Nephron progenitor cell (in vitro differentiated cells): ENCODE data around the gene CIB1.

Experiments used
- DNase-seq: peaks from one replicate; pipeline ENCODE4 v3.0.0; 2021
- H3K27ac Mint-ChIP-seq: 2 replicates; pipeline ENCODE4 v1.8.0; 2021; ENCODE audit warnings: mild to moderate bottlenecking, moderate library complexity, mixed read lengths
- H3K27me3 Mint-ChIP-seq: 2 replicates; pipeline ENCODE4 v1.8.0; 2021; ENCODE audit warnings: mild to moderate bottlenecking, low read depth, mixed read lengths; ENCODE audit not compliant: poor library complexity
- H3K36me3 Mint-ChIP-seq: 2 replicates; pipeline ENCODE4 v1.8.0; 2021; ENCODE audit warnings: low read depth, mixed read lengths
- H3K4me1 Mint-ChIP-seq: 2 replicates; pipeline ENCODE4 v1.8.0; 2021; ENCODE audit warnings: mixed read lengths
- H3K4me3 Mint-ChIP-seq: 2 replicates; pipeline ENCODE4 v1.8.0; 2021; ENCODE audit warnings: mild to moderate bottlenecking, moderate library complexity, mixed read lengths
- H3K9me3 Mint-ChIP-seq: 2 replicates; pipeline ENCODE4 v1.8.0; 2021; ENCODE audit warnings: mild to moderate bottlenecking, moderate library complexity, mixed read lengths
- CTCF ChIP-seq: fragments of 200-600 bp; sonication (generic); IDR thresholded peaks from 2 replicates; pipeline ENCODE4 v1.5.0; 2021; ENCODE audit warnings: antibody characterized with exemption

Gene CIB1

GRCh38 chr15:90210593-90210992 is 23.1 kb downstream of the CIB1 start:
- no peak overlapping the region for H3K4me3 Mint-ChIP-seq
- peak overlapping the region; percentile 87 for H3K27ac Mint-ChIP-seq
- no peak for TF ChIP-seq CTCF
- no peaks in the 10 kb centered on the region for H3K9me3 Mint-ChIP-seq
- H3K27me3 Mint-ChIP-seq, result no peaks in the 10 kb centered on the region
- H3K36me3 Mint-ChIP-seq, result peaks cover 46% of the 10 kb centered on the region
- DNase-seq, result no peak
- H3K4me1 Mint-ChIP-seq, result peaks cover 47% of the 10 kb centered on the region

GRCh38 chr15:90209591-90209990 is 24.1 kb downstream of the CIB1 start:
- H3K27me3 Mint-ChIP-seq, result no peaks in the 10 kb centered on the region
- no peak overlapping the region for H3K27ac Mint-ChIP-seq
- no peak for TF ChIP-seq CTCF
- no peak overlapping the region for H3K4me3 Mint-ChIP-seq
- H3K4me1 Mint-ChIP-seq, result peaks cover 48% of the 10 kb centered on the region
- no peak for DNase-seq
- no peaks in the 10 kb centered on the region for H3K9me3 Mint-ChIP-seq
- peaks cover 42% of the 10 kb centered on the region for H3K36me3 Mint-ChIP-seq

DNA sequence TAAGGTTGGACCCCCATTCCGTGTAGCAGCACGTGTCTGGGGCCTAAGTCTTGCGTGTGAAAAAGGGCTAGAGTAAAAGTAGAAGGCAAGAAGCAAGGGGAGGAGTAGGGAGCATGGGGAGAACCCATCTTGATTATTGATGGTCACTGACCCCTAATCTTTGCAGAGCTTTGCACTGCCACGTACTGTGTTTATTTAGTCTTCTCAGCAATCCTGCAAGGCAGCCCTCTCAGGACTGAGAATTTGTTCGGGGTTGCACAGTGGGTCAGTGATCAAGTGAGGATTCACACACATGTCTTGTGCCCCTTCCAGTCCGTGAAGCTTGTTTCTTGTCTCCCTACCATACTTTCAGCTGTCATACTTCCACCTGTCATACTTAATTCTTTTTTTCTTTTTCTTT is 25.4 kb downstream of the CIB1 start:
- Mint-ChIP-seq H3K27me3 (peaks cover 3% of the 10 kb centered on the region), H3K36me3 (peaks cover 37% of the 10 kb centered on the region), H3K4me3 (no peak overlapping the region), H3K27ac (no peak overlapping the region), H3K9me3 (no peaks in the 10 kb centered on the region), H3K4me1 (peaks cover 52% of the 10 kb centered on the region)
- no peak for TF ChIP-seq CTCF
- DNase-seq, result no peak

GRCh38 chr15:90207252-90207651 is 26.5 kb downstream of the CIB1 start:
- Mint-ChIP-seq H3K36me3 (peaks cover 37% of the 10 kb centered on the region), H3K27me3 (peaks cover 3% of the 10 kb centered on the region), H3K9me3 (no peaks in the 10 kb centered on the region), H3K4me1 (peaks cover 62% of the 10 kb centered on the region), H3K27ac (no peak overlapping the region), H3K4me3 (no peak overlapping the region)
- DNase-seq, result no peak
- TF ChIP-seq CTCF, result no peak

- no peak for TF ChIP-seq CTCF
- no peak overlapping the region for H3K27ac Mint-ChIP-seq
- H3K27me3 Mint-ChIP-seq, result peaks cover 3% of the 10 kb centered on the region
- DNase-seq, result no peak
- peaks cover 37% of the 10 kb centered on the region for H3K36me3 Mint-ChIP-seq
- H3K9me3 Mint-ChIP-seq, result no peaks in the 10 kb centered on the region
- no peak overlapping the region for H3K4me3 Mint-ChIP-seq
- peaks cover 54% of the 10 kb centered on the region for H3K4me1 Mint-ChIP-seq
These were observed 27.9 kb downstream of the CIB1 start for GRCh38 chr15:90205886-90206285.

GRCh38 chr15:90205050-90205848 is 28.5 kb downstream of the CIB1 start:
- peaks cover 3% of the 10 kb centered on the region for H3K27me3 Mint-ChIP-seq
- DNase-seq, result no peak
- peaks cover 37% of the 10 kb centered on the region for H3K36me3 Mint-ChIP-seq
- peaks cover 53% of the 10 kb centered on the region for H3K4me1 Mint-ChIP-seq
- no peaks in the 10 kb centered on the region for H3K9me3 Mint-ChIP-seq
- no peak for TF ChIP-seq CTCF
- H3K27ac Mint-ChIP-seq, result no peak overlapping the region
- H3K4me3 Mint-ChIP-seq, result no peak overlapping the region
